HEK293 (cell line): ENCODE results near the gene EGR1.

Source experiments
- CTCF ChIA-PET: fragments of 350-600 bp; formaldehyde crosslinking; extraction: SDS; loops from one replicate; lab custom pipeline; 2021; ENCODE audit warnings: antibody characterized with exemption; lab: Yijun Ruan, JAX
- POLR2A ChIA-PET: fragments of 300-600 bp; formaldehyde crosslinking; extraction: SDS; loops from one replicate; lab custom pipeline; 2020; ENCODE audit warnings: antibody characterized with exemption, inconsistent platforms; lab: Yijun Ruan, JAX
- H3K27ac ChIP-seq: fragments of 200-500 bp; sonication (Bioruptor generic); 2 replicates; pipeline ENCODE4 v1.5.1; 2014; ENCODE audit warnings: low read depth, low read length, control low read depth, inconsistent platforms; ENCODE audit errors: extremely low read depth
- H3K36me3 ChIP-seq, 2 experiments: fragments of 200-500 bp in 1 of 2; sonication (Bioruptor generic) in 1 of 2; 1 replicate in 1 of 2; 2 replicates in 1 of 2; pipeline ENCODE4 v1.5.1; 2014 to 2017; ENCODE audit warnings: inconsistent platforms in 2 of 2, low read length in 2 of 2; ENCODE audit not compliant: control insufficient read depth in 2 of 2, insufficient read depth in 1 of 2
- H3K4me1 ChIP-seq: fragments of 200-500 bp; sonication (Bioruptor generic); 2 replicates; pipeline ENCODE4 v1.5.1; 2014; ENCODE audit warnings: mild to moderate bottlenecking, low read length, inconsistent platforms; ENCODE audit not compliant: control insufficient read depth, insufficient read depth
- H3K4me3 ChIP-seq: 2 replicates; pipeline ENCODE4 v1.5.1; 2011; ENCODE audit warnings: low read depth, mild to moderate bottlenecking, control low read depth, low read length, moderate library complexity
- H3K9me3 ChIP-seq: fragments of 200-500 bp; sonication (Bioruptor generic); 2 replicates; pipeline ENCODE4 v1.5.1; 2014; ENCODE audit warnings: low read depth, low read length, inconsistent platforms; ENCODE audit not compliant: control insufficient read depth, insufficient read depth
- GLIS1 ChIP-seq: fragments of 450-650 bp; formaldehyde crosslinking; IDR thresholded peaks from 2 replicates; pipeline ENCODE4 v1.5.1; 2016; ENCODE audit warnings: missing biosample characterization, missing genetic modification characterization
- KLF1 ChIP-seq: fragments of 450-650 bp; formaldehyde crosslinking; IDR thresholded peaks from 2 replicates; pipeline ENCODE4 v1.5.1; 2016; ENCODE audit warnings: missing biosample characterization, missing genetic modification characterization
- RBAK ChIP-seq: fragments of 450-650 bp; formaldehyde crosslinking; IDR thresholded peaks from 2 replicates; pipeline ENCODE4 v1.5.1; 2016; ENCODE audit warnings: missing biosample characterization, missing genetic modification characterization
- ZBTB17 ChIP-seq: fragments of 450-650 bp; formaldehyde crosslinking; IDR thresholded peaks from 2 replicates; pipeline ENCODE4 v1.5.1; 2016; ENCODE audit warnings: missing biosample characterization, missing genetic modification characterization
- ZBTB21 ChIP-seq: fragments of 450-650 bp; formaldehyde crosslinking; IDR thresholded peaks from 2 replicates; pipeline ENCODE4 v1.5.1; 2017; ENCODE audit warnings: missing biosample characterization, missing genetic modification characterization
- ZEB2 ChIP-seq: fragments of 450-650 bp; formaldehyde crosslinking; IDR thresholded peaks from 2 replicates; pipeline ENCODE4 v1.5.1; 2016; ENCODE audit warnings: missing biosample characterization, missing genetic modification characterization
- ZNF202 ChIP-seq: fragments of 450-650 bp; formaldehyde crosslinking; IDR thresholded peaks from 2 replicates; pipeline ENCODE4 v1.5.1; 2016; ENCODE audit warnings: missing biosample characterization, missing genetic modification characterization, borderline replicate concordance
- ZNF211 ChIP-seq: fragments of 450-650 bp; formaldehyde crosslinking; IDR thresholded peaks from 2 replicates; pipeline ENCODE4 v1.5.1; 2016; ENCODE audit warnings: low read depth, missing biosample characterization, missing genetic modification characterization
- ZNF292 ChIP-seq: fragments of 450-650 bp; formaldehyde crosslinking; IDR thresholded peaks from 2 replicates; pipeline ENCODE4 v1.5.1; 2016; ENCODE audit warnings: low read depth, missing biosample characterization, missing genetic modification characterization, borderline replicate concordance
- ZNF302 ChIP-seq: fragments of 450-650 bp; formaldehyde crosslinking; IDR thresholded peaks from 2 replicates; pipeline ENCODE4 v1.5.1; 2016; ENCODE audit warnings: missing biosample characterization, missing genetic modification characterization, low read depth
- ZNF391 ChIP-seq: fragments of 450-650 bp; formaldehyde crosslinking; IDR thresholded peaks from 2 replicates; pipeline ENCODE4 v1.5.1; 2016; ENCODE audit warnings: low read depth, missing biosample characterization, missing genetic modification characterization, borderline replicate concordance
- ZNF423 ChIP-seq: fragments of 450-650 bp; formaldehyde crosslinking; IDR thresholded peaks from 2 replicates; pipeline ENCODE4 v1.5.1; 2016; ENCODE audit warnings: missing biosample characterization, missing genetic modification characterization
- ZNF433 ChIP-seq: fragments of 450-650 bp; formaldehyde crosslinking; IDR thresholded peaks from 2 replicates; pipeline ENCODE4 v1.5.1; 2016; ENCODE audit warnings: missing biosample characterization, missing genetic modification characterization, low read depth
- ZNF530 ChIP-seq: fragments of 450-650 bp; formaldehyde crosslinking; IDR thresholded peaks from 2 replicates; pipeline ENCODE4 v1.5.1; 2016; ENCODE audit warnings: low read depth, missing biosample characterization, missing genetic modification characterization
- ZNF610 ChIP-seq: fragments of 450-650 bp; formaldehyde crosslinking; IDR thresholded peaks from 2 replicates; pipeline ENCODE4 v1.5.1; 2016; ENCODE audit warnings: missing biosample characterization, missing genetic modification characterization, borderline replicate concordance
- ZNF707 ChIP-seq: fragments of 450-650 bp; formaldehyde crosslinking; IDR thresholded peaks from 2 replicates; pipeline ENCODE4 v1.5.1; 2016; ENCODE audit warnings: missing biosample characterization, missing genetic modification characterization
- TF ChIP-seq, protein P1 (sequence below): fragments of 450-650 bp; formaldehyde crosslinking; IDR thresholded peaks from 2 replicates; pipeline ENCODE4 v1.5.1; 2017; ENCODE audit warnings: missing biosample characterization, missing genetic modification characterization
- TF ChIP-seq, protein P2 (sequence below): fragments of 450-650 bp; formaldehyde crosslinking; IDR thresholded peaks from 2 replicates; pipeline ENCODE4 v1.5.1; 2016; ENCODE audit warnings: missing biosample characterization, missing genetic modification characterization, borderline replicate concordance
- TF ChIP-seq, protein P3 (sequence below): IDR thresholded peaks from 2 replicates; pipeline ENCODE4 v1.6.1; 2011; ENCODE audit warnings: mild to moderate bottlenecking, low read depth, low read length, borderline replicate concordance
- TF ChIP-seq, protein P4 (sequence below): fragments of 450-650 bp; formaldehyde crosslinking; IDR thresholded peaks from 2 replicates; pipeline ENCODE4 v1.5.1; 2016; ENCODE audit warnings: missing biosample characterization, missing genetic modification characterization
- TF ChIP-seq, protein P5 (sequence below): fragments of 450-650 bp; formaldehyde crosslinking; IDR thresholded peaks from 2 replicates; pipeline ENCODE4 v1.5.1; 2017; ENCODE audit warnings: missing biosample characterization, missing genetic modification characterization

The EGR1 gene

DNA sequence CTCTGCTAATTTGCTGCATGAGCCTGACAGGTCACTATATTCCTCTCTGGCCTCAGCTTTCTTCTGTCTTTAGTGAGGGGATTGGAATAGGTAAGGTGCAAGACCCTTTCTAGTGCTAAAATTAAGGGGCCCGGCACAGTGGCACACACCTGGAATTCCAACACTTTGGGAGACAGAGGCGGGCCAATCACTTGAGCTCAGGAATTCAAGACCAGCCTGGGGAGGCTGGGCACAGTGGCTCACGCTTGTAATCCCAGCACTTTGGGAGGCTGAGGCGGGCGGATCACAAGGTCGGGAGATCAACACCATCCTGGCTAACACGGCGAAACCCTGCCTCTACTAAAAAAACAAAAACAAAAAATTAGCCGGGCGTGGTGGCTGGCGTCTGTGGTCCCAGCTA is 37.2 kb downstream of the EGR1 start:
- no peak for TF ChIP-seq ZNF211
- TF ChIP-seq, protein P1, sequence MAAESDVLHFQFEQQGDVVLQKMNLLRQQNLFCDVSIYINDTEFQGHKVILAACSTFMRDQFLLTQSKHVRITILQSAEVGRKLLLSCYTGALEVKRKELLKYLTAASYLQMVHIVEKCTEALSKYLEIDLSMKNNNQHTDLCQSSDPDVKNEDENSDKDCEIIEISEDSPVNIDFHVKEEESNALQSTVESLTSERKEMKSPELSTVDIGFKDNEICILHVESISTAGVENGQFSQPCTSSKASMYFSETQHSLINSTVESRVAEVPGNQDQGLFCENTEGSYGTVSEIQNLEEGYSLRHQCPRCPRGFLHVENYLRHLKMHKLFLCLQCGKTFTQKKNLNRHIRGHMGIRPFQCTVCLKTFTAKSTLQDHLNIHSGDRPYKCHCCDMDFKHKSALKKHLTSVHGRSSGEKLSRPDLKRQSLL (tag by site-specific recombination) = no peak
- no peak for TF ChIP-seq ZNF707 (tag by site-specific recombination)
- ChIA-PET POLR2A (interaction anchor here (0.6 to 2.9 kb wide), 7 partner anchors 37 to 775 kb away, joined by 3 to 25 read pairs (median 3); partner anchors contain the start of genes CDC25C and EGR1), CTCF (interaction anchor here (0.5 to 6.3 kb wide), 20 partner anchors 9 to 755 kb away, joined by 3 to 110 read pairs (median 4); partner anchors contain the start of genes CDC23, EGR1 and WNT8A)
- Histone ChIP-seq H3K4me1 (no peaks in the 10 kb centered on the region), H3K36me3 (peaks cover under 1 to 24% of the 10 kb centered on the region in 2 experiments; a peak in 1 of 3 replicates), H3K4me3 (no peak overlapping the region), H3K27ac (no peak overlapping the region), H3K9me3 (no peaks in the 10 kb centered on the region)

DNA sequence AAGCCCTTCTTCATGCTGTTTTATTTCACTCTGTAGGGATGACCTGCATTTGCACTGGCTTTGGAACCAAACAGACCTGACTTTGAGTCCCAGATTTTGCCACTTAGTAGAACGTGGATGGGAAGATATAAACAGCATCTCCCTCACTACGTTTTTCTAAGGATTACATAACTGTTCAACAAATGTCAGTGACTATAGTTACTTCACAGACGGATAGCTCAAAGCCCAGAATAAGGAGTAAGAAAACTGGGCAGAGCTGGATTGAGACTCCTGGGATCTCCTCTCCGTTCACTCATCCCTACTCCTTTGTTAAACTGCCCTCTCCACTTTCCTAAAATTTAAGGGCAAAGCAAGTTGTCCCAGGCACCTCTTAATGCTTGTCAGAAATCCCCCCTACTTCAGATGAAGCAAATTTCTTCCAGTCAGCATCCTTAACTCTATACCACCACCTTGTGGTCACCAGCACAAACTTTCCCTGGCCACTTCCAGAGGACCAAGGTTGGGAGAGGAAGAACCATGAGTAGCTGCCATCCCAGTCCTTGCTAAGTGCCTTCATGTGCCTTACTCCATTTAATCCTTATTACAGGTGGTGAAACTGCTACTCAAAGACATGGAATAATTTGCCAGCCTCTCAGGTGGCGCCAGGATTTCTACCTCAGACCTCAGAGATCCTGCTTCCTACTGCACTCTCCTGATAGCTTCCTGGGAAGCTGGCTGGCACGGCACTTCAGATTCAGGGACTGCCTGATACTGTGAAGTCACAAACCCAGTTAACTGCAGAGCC is 38.4 kb downstream of the EGR1 start:
- Histone ChIP-seq H3K9me3 (no peaks in the 10 kb centered on the region), H3K27ac (no peak overlapping the region), H3K36me3 (peaks cover 8 to 35% of the 10 kb centered on the region in 2 experiments; a peak in 2 of 3 replicates), H3K4me1 (no peaks in the 10 kb centered on the region), H3K4me3 (no peak overlapping the region)
- ChIA-PET CTCF (interaction anchor here (0.5 to 6.3 kb wide), 49 partner anchors 8 to 1128 kb away, joined by 3 to 110 read pairs (median 4); partner anchors contain the start of genes CDC23, EGR1, ETF1 and KIF20A), POLR2A (interaction anchor here (0.7 to 2.9 kb wide), 8 partner anchors 8 to 324 kb away, joined by 3 to 25 read pairs (median 4); partner anchors contain the start of genes EGR1, HSPA9 and KIF20A)
- TF ChIP-seq, protein P2, sequence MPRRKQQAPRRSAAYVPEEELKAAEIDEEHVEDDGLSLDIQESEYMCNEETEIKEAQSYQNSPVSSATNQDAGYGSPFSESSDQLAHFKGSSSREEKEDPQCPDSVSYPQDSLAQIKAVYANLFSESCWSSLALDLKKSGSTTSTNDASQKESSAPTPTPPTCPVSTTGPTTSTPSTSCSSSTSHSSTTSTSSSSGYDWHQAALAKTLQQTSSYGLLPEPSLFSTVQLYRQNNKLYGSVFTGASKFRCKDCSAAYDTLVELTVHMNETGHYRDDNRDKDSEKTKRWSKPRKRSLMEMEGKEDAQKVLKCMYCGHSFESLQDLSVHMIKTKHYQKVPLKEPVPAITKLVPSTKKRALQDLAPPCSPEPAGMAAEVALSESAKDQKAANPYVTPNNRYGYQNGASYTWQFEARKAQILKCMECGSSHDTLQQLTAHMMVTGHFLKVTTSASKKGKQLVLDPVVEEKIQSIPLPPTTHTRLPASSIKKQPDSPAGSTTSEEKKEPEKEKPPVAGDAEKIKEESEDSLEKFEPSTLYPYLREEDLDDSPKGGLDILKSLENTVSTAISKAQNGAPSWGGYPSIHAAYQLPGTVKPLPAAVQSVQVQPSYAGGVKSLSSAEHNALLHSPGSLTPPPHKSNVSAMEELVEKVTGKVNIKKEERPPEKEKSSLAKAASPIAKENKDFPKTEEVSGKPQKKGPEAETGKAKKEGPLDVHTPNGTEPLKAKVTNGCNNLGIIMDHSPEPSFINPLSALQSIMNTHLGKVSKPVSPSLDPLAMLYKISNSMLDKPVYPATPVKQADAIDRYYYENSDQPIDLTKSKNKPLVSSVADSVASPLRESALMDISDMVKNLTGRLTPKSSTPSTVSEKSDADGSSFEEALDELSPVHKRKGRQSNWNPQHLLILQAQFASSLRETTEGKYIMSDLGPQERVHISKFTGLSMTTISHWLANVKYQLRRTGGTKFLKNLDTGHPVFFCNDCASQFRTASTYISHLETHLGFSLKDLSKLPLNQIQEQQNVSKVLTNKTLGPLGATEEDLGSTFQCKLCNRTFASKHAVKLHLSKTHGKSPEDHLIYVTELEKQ (tag by site-specific recombination) = no peak
- TF ChIP-seq ZNF423 (no peak), RBAK (tag by site-specific recombination) (no peak), GLIS1 (tag by site-specific recombination) (peak; percentile 47), ZNF302 (tag by site-specific recombination) (no peak), ZNF391 (tag by site-specific recombination) (no peak), ZNF610 (tag by site-specific recombination) (no peak), ZNF433 (tag by site-specific recombination) (no peak), KLF1 (no peak), ZNF202 (tag by site-specific recombination) (no peak), ZBTB21 (no peak), ZNF211 (no peak), ZBTB17 (peak; percentile 63; the same call in 1 of the 2 replicates), ZEB2 (tag by site-specific recombination) (no peak), ZNF530 (tag by site-specific recombination) (no peak), ZNF292 (tag by site-specific recombination) (no peak)
- TF ChIP-seq, protein P3, sequence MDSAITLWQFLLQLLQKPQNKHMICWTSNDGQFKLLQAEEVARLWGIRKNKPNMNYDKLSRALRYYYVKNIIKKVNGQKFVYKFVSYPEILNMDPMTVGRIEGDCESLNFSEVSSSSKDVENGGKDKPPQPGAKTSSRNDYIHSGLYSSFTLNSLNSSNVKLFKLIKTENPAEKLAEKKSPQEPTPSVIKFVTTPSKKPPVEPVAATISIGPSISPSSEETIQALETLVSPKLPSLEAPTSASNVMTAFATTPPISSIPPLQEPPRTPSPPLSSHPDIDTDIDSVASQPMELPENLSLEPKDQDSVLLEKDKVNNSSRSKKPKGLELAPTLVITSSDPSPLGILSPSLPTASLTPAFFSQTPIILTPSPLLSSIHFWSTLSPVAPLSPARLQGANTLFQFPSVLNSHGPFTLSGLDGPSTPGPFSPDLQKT = no peak
- TF ChIP-seq, protein P4, sequence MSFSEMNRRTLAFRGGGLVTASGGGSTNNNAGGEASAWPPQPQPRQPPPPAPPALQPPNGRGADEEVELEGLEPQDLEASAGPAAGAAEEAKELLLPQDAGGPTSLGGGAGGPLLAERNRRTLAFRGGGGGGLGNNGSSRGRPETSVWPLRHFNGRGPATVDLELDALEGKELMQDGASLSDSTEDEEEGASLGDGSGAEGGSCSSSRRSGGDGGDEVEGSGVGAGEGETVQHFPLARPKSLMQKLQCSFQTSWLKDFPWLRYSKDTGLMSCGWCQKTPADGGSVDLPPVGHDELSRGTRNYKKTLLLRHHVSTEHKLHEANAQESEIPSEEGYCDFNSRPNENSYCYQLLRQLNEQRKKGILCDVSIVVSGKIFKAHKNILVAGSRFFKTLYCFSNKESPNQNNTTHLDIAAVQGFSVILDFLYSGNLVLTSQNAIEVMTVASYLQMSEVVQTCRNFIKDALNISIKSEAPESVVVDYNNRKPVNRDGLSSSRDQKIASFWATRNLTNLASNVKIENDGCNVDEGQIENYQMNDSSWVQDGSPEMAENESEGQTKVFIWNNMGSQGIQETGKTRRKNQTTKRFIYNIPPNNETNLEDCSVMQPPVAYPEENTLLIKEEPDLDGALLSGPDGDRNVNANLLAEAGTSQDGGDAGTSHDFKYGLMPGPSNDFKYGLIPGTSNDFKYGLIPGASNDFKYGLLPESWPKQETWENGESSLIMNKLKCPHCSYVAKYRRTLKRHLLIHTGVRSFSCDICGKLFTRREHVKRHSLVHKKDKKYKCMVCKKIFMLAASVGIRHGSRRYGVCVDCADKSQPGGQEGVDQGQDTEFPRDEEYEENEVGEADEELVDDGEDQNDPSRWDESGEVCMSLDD (tag by site-specific recombination) = no peak
- TF ChIP-seq, protein P1 (tag by site-specific recombination) = no peak
- TF ChIP-seq, protein P5, sequence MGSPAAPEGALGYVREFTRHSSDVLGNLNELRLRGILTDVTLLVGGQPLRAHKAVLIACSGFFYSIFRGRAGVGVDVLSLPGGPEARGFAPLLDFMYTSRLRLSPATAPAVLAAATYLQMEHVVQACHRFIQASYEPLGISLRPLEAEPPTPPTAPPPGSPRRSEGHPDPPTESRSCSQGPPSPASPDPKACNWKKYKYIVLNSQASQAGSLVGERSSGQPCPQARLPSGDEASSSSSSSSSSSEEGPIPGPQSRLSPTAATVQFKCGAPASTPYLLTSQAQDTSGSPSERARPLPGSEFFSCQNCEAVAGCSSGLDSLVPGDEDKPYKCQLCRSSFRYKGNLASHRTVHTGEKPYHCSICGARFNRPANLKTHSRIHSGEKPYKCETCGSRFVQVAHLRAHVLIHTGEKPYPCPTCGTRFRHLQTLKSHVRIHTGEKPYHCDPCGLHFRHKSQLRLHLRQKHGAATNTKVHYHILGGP (tag by site-specific recombination) = no peak
